ENCODE data around the gene PNCK. TPM values are rescaled to one million over a fixed set of nuclear protein-coding genes. Genes with fewer than 3 reads are reported as not detected.
"Not testable (repeated sequence)": the region's sequence is repeated elsewhere in the genome, so short reads cannot be mapped to it uniquely, and the experiment has no call there.

The PNCK gene
- total RNA-seq, 1 donor from 2014 or later: not detected

DNA sequence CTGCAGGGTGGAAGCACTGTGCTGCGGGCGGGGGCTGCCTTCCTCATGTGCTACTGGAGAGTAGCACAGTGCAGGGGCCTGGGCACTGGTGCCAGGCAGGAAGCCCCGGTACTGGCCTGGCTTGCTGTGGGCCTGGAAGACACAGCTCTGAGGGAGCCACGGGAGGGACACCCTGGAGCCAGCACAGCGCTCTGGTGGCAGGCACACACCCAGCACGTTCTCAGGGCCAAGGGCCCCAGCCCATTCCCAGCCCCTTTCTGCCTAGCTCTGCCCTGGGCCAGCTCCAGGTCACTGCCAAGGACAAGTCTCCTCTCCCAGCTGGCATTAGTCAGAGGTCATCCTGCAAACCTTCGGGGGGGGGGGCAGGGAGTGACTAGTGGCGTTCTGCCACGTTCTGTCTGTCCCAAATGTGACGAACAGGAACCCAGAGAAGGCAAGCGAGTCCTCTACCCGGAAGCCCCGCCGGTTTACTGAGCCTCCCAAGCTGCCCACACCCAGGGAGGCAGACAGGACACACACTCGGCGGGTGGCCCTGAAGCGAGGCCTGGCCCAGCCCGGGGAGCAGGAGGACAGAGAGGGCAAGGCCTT lies 26.3 kb upstream of the PNCK start:
- H3K27ac ChIP-seq (ENCODE audit: low read depth, low read length): peak overlapping the region; percentile 71
- not testable (repeated sequence) for H3K27me3 ChIP-seq (ENCODE audit: control insufficient read depth in 3 of 3, insufficient read depth in 3 of 3, low read length in 3 of 3); H3K4me3 ChIP-seq (ENCODE audit: low read length in 3 of 3); H3K9me3 ChIP-seq (ENCODE audit: control insufficient read depth in 3 of 3, low read length in 3 of 3); H3K36me3 ChIP-seq (ENCODE audit: control insufficient read depth in 3 of 3, insufficient read depth in 3 of 3, low read length in 3 of 3)
- peaks cover 34 to 95% (median 77%) of the 10 kb centered on the region in 3 donors for H3K4me1 ChIP-seq (ENCODE audit: control insufficient read depth in 3 of 3, insufficient read depth in 3 of 3, low read length in 3 of 3)
- H3K9ac ChIP-seq (ENCODE audit: low read depth in 1 of 3, low read length in 3 of 3): peak overlapping the region in 1 of 3 donors; percentile 69

DNA sequence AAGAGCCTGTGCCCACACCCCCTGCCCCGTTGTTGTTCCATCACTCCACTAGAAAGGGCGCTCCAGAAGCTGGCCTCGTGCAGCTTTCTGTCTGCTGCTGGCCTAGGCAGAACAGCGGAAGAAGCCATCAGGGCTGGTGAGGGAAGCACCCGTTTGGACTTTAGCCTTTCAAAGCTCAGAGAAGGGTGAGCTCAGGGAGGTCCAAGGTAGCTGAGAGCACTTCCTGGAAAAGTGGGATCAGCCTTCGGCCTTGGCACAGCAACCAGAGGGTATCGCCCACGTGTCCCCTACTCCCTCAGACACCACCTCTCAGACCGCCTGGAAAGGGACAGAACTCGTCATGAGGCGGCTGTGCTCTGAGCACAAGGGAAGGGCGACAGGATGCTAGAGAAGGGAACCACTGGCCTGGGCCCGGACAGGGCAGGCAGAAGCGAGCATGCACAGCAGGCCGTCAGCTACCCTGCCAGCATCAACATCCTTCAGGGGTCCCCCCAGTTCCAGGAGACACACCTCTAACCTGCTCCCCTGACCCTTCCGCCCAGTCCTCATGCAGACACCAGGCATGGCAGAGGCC lies 25.7 kb upstream of the PNCK start:
- Histone ChIP-seq H3K27ac (ENCODE audit: low read depth, low read length) (peak overlapping the region; percentile 71), H3K9ac (ENCODE audit: low read depth in 1 of 3, low read length in 3 of 3) (peak overlapping the region in 1 of 3 donors; percentile 69), H3K4me1 (ENCODE audit: control insufficient read depth in 3 of 3, insufficient read depth in 3 of 3, low read length in 3 of 3) (peaks cover 34 to 92% (median 77%) of the 10 kb centered on the region in 3 donors)
- H3K27me3 ChIP-seq (ENCODE audit: control insufficient read depth in 3 of 3, insufficient read depth in 3 of 3, low read length in 3 of 3); H3K36me3 ChIP-seq (ENCODE audit: control insufficient read depth in 3 of 3, insufficient read depth in 3 of 3, low read length in 3 of 3); H3K9me3 ChIP-seq (ENCODE audit: control insufficient read depth in 3 of 3, low read length in 3 of 3); H3K4me3 ChIP-seq (ENCODE audit: low read length in 3 of 3): not testable (repeated sequence)

DNA sequence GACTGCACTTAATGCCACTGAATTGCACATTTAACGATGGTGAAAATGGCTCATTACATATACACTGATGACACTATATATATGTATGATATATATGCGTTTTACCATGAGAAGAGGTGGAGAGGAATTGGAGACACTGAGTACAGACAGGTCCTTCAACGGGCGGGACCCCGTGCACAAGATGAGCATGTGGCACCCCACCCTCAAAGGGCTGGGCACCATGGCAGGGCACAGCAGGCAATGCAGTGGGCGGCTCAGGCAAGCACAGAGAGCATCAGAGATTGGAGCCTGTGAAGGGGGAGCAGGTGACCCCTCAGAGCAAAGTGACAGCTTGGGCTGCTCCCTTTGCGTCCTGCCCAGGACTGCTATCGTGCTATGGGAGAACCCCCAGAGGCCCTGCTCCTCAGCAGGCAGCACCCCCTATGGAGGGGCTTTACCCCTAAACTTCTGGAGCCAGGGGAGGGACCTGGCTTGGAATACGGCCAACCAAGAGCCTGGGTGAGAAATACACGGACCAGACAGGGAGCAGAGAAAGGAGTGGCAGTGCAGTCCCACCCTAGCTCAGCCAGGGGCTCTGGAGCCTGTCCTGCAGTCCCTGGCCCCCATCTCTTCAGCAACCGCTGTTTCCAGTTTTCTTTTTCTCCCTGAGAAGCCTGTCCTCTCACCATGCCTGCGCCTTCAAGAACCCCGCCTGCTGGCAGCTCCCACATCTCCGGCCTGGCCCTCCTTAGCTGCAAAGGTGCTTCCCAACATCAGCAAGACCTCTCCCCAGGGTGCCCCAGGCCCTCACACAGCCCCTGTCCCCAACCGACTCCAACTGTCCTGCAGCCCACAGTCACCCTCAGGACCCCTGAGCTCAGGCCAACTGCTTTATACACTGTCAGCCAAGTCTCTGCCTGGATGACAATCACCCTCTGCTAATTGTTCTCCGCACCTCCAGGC lies 24.6 kb upstream of the PNCK start:
- H3K27ac ChIP-seq (ENCODE audit: low read depth, low read length): peak overlapping the region; percentile 12
- peaks cover 2 to 13% (median 8%) of the 10 kb centered on the region in 3 donors for H3K36me3 ChIP-seq (ENCODE audit: control insufficient read depth in 3 of 3, insufficient read depth in 3 of 3, low read length in 3 of 3)
- H3K4me3 ChIP-seq (ENCODE audit: low read length in 3 of 3): no peak overlapping the region
- no peaks in the 10 kb centered on the region for H3K27me3 ChIP-seq (ENCODE audit: control insufficient read depth in 3 of 3, insufficient read depth in 3 of 3, low read length in 3 of 3)
- H3K4me1 ChIP-seq (ENCODE audit: control insufficient read depth in 3 of 3, insufficient read depth in 3 of 3, low read length in 3 of 3): peaks cover 27 to 90% (median 75%) of the 10 kb centered on the region in 3 donors
- peak overlapping the region in 1 of 3 donors; percentile 69 for H3K9ac ChIP-seq (ENCODE audit: low read depth in 1 of 3, low read length in 3 of 3)
- H3K9me3 ChIP-seq (ENCODE audit: control insufficient read depth in 3 of 3, low read length in 3 of 3): no peaks in the 10 kb centered on the region

DNA sequence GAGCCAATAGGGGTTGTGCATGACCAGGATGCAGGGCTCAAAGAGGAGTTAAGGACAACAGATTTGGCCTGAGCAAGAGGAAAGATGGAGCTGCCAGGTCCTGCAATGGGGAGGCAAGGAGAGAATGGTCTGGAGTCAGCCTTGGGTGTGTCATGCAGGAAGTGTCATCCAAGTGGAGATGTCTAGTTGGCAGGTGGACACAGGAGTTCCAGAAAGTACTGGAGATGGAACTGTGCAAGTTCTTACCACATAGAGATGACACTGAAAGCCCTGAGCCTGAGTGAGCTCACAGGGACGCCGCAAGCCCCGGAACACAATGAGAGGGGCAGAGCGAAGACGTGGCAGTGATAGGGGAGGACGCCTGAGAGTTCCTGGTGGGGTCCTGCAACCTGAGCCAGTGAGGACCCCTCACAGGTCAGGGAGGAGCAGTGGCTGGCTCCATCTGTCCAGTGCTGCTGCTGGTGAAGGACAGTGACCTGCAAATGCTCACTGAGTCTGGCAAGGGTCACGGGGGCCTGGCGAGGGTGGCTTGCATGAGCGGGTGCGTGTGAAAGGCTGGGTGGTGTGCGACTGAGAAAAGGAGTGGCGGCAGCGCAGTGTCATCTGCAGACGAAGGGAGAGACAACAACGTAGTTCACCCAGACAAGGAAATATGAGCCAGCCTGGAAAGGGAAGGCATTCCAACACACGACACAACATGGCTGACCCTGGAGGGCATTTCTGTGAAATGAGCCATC lies 23.5 kb upstream of the PNCK start:
- peak overlapping the region in 1 of 3 donors; percentile 57 for H3K9ac ChIP-seq (ENCODE audit: low read depth in 1 of 3, low read length in 3 of 3)
- peaks cover 27 to 90% (median 71%) of the 10 kb centered on the region in 3 donors for H3K4me1 ChIP-seq (ENCODE audit: control insufficient read depth in 3 of 3, insufficient read depth in 3 of 3, low read length in 3 of 3)
- not testable (repeated sequence) for H3K27me3 ChIP-seq (ENCODE audit: control insufficient read depth in 3 of 3, insufficient read depth in 3 of 3, low read length in 3 of 3); H3K9me3 ChIP-seq (ENCODE audit: control insufficient read depth in 3 of 3, low read length in 3 of 3); H3K27ac ChIP-seq (ENCODE audit: low read depth, low read length); H3K4me3 ChIP-seq (ENCODE audit: low read length in 3 of 3)
- H3K36me3 ChIP-seq (ENCODE audit: control insufficient read depth in 3 of 3, insufficient read depth in 3 of 3, low read length in 3 of 3): peaks cover 2 to 13% (median 8%) of the 10 kb centered on the region in 3 donors

DNA sequence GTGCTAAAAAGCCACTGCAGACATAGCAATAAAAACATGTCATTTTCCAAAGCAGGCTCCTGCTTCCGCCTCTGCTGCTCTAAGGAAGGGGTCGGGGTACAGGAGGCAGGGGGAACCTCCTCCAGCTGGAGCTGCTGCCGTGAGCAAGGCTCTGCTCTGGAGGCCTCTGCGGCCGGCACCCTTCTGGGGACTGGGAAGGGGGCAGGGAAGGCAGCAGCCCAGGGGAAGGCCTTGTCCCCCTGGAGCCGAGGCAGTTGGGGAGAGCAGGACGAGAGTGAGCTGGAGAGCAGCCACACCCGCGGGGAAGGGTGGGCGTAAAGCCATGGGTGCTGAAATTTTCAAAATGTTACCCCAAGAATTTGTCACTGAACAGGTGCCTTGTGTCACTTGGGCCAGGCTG lies 22.9 kb upstream of the PNCK start:
- Histone ChIP-seq H3K4me1 (ENCODE audit: control insufficient read depth in 3 of 3, insufficient read depth in 3 of 3, low read length in 3 of 3) (peaks cover 22 to 90% (median 71%) of the 10 kb centered on the region in 3 donors), H3K9ac (ENCODE audit: low read depth in 1 of 3, low read length in 3 of 3) (peak overlapping the region in 1 of 3 donors; percentile 45), H3K36me3 (ENCODE audit: control insufficient read depth in 3 of 3, insufficient read depth in 3 of 3, low read length in 3 of 3) (peaks cover 2 to 13% (median 7%) of the 10 kb centered on the region in 3 donors)
- H3K27me3 ChIP-seq (ENCODE audit: control insufficient read depth in 3 of 3, insufficient read depth in 3 of 3, low read length in 3 of 3); H3K9me3 ChIP-seq (ENCODE audit: control insufficient read depth in 3 of 3, low read length in 3 of 3); H3K4me3 ChIP-seq (ENCODE audit: low read length in 3 of 3); H3K27ac ChIP-seq (ENCODE audit: low read depth, low read length): not testable (repeated sequence)

DNA sequence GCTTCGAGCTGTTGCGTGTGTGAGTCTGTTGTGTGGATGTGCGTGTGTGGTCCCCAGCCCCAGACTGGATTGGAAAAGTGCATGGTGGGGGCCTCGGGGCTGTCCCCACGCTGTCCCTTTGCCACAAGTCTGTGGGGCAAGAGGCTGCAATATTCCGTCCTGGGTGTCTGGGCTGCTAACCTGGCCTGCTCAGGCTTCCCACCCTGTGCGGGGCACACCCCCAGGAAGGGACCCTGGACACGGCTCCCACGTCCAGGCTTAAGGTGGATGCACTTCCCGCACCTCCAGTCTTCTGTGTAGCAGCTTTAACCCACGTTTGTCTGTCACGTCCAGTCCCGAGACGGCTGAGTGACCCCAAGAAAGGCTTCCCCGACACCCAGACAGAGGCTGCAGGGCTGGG lies 22.5 kb upstream of the PNCK start:
- Histone ChIP-seq H3K4me3 (ENCODE audit: low read length in 3 of 3) (no peak overlapping the region), H3K27ac (ENCODE audit: low read depth, low read length) (no peak overlapping the region), H3K36me3 (ENCODE audit: control insufficient read depth in 3 of 3, insufficient read depth in 3 of 3, low read length in 3 of 3) (peaks cover 2 to 13% (median 6%) of the 10 kb centered on the region in 3 donors), H3K9me3 (ENCODE audit: control insufficient read depth in 3 of 3, low read length in 3 of 3) (no peaks in the 10 kb centered on the region), H3K27me3 (ENCODE audit: control insufficient read depth in 3 of 3, insufficient read depth in 3 of 3, low read length in 3 of 3) (no peaks in the 10 kb centered on the region), H3K4me1 (ENCODE audit: control insufficient read depth in 3 of 3, insufficient read depth in 3 of 3, low read length in 3 of 3) (peaks cover 22 to 89% (median 70%) of the 10 kb centered on the region in 3 donors), H3K9ac (ENCODE audit: low read depth in 1 of 3, low read length in 3 of 3) (peak overlapping the region in 1 of 3 donors; percentile 45)

DNA sequence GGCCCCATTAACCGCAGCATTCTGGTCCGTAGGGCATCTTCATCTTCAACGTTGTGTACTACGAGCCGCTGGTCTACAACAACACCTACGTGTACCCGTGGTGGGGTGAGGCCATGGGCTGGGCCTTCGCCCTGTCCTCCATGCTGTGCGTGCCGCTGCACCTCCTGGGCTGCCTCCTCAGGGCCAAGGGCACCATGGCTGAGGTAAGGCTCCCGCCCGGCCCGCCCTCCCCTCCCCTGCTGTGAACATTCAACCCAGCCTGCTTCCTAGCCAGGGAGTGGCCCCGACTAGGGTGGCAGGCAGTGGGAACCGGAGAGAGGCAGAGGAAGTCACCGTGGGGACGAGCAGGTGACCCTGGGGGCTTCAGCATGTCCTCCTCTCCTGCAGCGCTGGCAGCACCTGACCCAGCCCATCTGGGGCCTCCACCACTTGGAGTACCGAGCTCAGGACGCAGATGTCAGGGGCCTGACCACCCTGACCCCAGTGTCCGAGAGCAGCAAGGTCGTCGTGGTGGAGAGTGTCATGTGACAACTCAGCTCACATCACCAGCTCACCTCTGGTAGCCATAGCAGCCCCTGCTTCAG lies 21.2 kb upstream of the PNCK start:
- H3K4me1 ChIP-seq (ENCODE audit: control insufficient read depth in 3 of 3, insufficient read depth in 3 of 3, low read length in 3 of 3): peaks cover 18 to 86% (median 72%) of the 10 kb centered on the region in 3 donors

DNA sequence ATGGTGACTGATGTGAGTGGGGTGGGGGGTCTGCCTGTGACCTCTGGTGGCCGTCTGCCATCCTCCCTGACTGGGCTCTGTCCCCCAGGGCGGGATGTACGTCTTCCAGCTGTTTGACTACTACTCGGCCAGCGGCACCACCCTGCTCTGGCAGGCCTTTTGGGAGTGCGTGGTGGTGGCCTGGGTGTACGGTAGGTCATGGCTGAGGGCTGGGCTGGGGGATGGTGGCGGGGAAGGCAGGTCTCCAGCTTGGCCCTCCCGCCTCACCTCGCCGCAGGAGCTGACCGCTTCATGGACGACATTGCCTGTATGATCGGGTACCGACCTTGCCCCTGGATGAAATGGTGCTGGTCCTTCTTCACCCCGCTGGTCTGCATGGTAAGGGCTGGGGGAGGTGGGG lies 20.6 kb upstream of the PNCK start:
- not testable (repeated sequence) for H3K4me3 ChIP-seq (ENCODE audit: low read length in 3 of 3); H3K9me3 ChIP-seq (ENCODE audit: control insufficient read depth in 3 of 3, low read length in 3 of 3); H3K27me3 ChIP-seq (ENCODE audit: control insufficient read depth in 3 of 3, insufficient read depth in 3 of 3, low read length in 3 of 3); H3K27ac ChIP-seq (ENCODE audit: low read depth, low read length)
- Histone ChIP-seq H3K36me3 (ENCODE audit: control insufficient read depth in 3 of 3, insufficient read depth in 3 of 3, low read length in 3 of 3) (peaks cover 4 to 13% (median 8%) of the 10 kb centered on the region in 3 donors), H3K4me1 (ENCODE audit: control insufficient read depth in 3 of 3, insufficient read depth in 3 of 3, low read length in 3 of 3) (peaks cover 19 to 84% (median 70%) of the 10 kb centered on the region in 3 donors), H3K9ac (ENCODE audit: low read depth in 1 of 3, low read length in 3 of 3) (peak overlapping the region in 1 of 3 donors; percentile 33)

More for the DNA sequence above, 21.2 kb upstream of the PNCK start:
- no peaks in the 10 kb centered on the region for H3K9me3 ChIP-seq (ENCODE audit: control insufficient read depth in 3 of 3, low read length in 3 of 3)
- H3K36me3 ChIP-seq (ENCODE audit: control insufficient read depth in 3 of 3, insufficient read depth in 3 of 3, low read length in 3 of 3): peaks cover 3 to 13% (median 6%) of the 10 kb centered on the region in 3 donors
- H3K9ac ChIP-seq (ENCODE audit: low read depth in 1 of 3, low read length in 3 of 3): peak overlapping the region in 1 of 3 donors; percentile 60
- no peaks in the 10 kb centered on the region for H3K27me3 ChIP-seq (ENCODE audit: control insufficient read depth in 3 of 3, insufficient read depth in 3 of 3, low read length in 3 of 3)
- H3K27ac ChIP-seq (ENCODE audit: low read depth, low read length): no peak overlapping the region
- H3K4me3 ChIP-seq (ENCODE audit: low read length in 3 of 3): no peak overlapping the region

Measured in skeletal muscle tissue (tissue), 4 donors.